ENCODE data around the gene FAM174B. TPM values are rescaled to one million over a fixed set of nuclear protein-coding genes. Genes with fewer than 3 reads are reported as not detected.

FAM174B gene
- total RNA-seq, 1 donor from 2014 or later, result 16.2 TPM

DNA sequence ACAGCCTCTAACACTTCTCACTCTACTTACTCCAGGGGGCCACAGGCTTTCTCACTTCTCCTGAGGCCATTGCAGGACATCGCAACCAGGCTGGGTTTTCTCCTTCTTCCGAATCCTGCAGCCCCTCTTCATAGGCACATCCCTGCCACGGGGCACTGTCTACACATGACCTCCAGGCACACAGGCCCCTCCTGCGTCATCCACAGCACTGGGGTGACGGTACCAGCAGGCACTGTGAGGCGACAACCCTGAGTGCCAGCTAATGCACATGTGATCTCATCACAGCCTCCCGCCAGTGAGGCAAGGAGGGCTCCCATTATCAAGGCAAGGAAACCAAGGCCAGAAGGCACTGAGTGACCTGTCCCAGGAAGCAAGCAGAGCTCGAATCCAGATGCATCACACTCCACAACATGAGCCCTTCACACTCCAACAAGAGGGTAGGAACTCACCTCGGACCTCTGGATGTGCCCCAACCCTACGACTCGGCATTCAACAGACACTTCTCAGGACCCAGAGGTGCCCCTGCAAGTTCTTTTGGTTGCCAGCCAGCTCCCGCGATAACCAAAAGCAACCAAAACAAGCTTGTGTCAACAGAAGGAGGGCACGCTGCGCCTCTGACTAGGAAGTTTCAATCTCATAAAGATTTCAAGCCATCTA lies 16.7 kb downstream of the FAM174B start:
- DNase-seq, result no peak

DNA sequence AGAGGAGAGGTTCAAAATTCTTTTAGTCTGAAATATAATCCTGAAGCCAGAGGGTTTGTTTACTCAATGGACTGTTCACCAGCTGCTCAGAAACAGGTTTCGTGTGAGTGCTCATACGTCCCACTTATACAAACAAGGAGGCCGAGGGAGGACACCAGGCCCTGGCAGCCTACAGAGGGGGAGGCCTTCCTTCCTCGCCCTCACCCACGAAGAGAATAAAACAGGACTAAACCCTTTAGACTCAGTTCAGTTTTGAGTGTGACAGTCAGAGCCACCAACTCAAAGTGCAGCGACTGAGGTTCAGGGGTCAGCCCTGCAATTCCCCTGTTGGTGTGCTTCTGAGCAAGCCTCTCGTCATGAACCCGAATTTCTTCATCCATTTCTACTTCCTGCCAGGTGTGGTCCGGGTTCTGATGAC lies 17.3 kb downstream of the FAM174B start:
- no peak for DNase-seq

DNA sequence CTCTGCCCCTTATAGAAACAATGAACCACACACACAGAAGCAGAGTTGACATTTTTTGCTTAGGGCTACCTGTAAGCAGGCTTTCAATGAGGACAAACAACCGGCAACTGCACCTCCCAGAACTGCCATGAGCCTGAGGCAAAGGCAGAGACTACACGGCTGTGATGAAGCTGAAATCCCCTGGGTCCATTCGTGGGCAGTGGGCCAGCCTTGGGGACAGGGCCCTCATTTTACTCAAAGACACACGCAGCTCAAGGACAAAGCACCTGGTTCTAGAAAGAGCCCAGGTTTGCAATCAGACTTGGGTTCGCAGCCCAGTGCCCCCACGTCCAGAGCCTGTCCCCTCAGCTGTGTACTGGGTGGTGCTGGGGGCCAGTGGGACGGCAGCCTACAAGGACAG lies 17.9 kb downstream of the FAM174B start:
- no peak for DNase-seq

DNA sequence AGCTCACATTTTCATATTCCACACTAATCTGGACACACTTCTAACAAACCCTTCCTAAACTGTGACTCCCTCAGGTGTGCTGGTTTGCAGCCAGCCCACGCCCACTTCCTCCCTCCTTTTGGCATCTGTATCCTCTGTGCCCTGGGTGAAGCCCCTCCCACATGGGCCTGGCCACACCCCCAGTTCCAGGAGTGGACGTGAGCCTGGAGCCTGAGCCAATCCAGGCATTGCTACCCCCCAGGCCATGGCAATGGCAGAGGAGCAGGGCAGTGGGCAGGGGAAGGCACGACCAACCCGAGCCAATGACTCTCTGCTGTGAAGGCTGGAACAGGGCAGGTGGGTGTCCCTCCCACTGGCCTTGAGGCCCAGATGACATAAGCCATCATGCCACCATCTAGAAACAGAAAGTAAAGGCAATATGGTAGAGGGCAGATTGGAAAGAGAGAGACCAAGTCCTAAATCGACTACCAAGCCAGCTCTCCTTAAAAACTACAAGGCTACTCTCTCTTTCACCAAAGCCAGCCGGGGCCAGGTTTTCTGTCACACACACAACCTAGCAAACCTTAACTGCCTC lies 18.6 kb downstream of the FAM174B start:
- no peak for DNase-seq

DNA sequence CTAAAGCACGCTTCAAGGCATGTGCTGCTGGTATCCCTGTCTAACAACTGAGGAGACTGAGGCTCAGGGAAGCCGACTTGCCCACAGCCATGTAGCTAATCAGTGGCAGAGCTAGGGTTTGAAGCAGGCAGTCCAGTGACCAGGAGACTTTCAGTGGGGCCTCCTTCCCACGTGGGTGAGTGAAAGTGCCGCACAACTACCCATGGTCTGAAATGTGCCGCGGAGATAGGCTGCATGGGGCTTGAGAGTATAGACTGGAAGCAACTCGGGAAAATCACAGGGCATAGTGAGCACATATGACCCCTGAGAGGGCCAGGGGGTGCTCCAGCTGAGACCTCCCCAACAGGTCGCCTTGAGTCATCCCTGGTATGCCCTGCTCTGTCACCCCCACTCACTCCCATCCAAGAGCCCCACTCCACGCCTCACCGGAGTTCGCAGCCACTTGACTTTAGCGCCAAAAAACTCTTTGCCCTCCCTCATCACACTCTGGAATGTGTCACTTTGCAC lies 19.1 kb downstream of the FAM174B start:
- DNase-seq, result no peak

DNA sequence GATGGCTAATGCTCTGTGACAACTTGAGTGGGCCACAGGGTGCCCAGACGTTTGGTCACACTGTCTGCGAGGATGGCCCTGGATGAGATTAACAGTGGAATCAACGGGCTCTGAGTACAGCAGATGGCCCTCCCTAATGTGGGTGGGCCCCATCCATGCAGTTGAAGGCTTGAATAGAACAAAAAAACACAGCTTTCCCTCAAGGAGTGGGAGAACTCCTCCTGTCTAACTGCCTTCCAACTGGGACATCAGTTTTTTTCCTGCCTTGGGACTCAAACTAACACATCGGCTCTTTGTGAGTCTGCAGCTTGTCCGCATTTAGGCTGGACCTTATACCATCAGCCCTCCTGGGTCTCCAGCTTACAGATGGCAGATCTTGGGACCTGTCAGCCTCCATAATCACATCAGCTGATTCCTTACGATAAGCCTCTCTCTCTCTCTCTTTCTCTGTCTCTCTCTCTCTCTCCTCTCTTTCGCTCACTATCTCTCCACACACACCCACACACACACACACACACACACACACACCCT lies 20.8 kb downstream of the FAM174B start:
- no peak for DNase-seq

DNA sequence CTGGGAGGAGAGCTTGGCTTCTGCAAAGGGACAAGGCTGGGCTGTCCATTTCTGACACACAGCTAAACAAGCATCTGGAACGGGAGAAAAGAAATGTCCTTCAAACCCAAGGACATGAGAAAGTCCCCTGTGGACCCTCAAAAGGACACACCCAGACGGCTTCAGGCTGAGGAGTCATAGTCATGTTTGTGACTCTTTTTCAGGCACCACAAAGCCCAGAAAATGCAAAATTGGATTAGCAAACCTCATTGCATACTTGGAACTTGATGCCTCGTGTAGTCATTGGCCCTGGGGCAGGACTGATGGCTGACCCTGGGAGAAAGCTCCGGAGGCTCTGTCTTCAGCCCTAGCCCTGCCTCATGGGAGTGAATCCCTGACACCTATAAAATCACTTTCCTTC lies 21.5 kb downstream of the FAM174B start:
- no peak for DNase-seq

DNA sequence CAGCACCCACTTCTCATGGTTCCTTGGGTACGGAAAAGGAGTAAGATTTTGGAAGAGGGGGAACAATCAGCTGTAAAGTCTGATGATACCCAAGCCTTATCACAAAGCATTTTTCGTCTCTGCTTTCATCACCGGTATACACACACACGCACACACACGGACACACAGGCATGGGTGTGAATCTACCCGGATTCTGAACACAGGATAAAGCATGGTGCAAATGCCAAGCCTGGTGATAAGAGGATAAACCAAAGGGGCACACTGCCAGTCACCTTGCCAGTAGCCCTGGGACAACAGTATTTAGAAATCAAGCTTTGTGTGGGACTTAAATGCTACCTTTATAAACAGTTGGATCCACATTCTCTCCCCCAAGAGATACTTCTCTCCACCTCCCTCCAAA lies 22.2 kb downstream of the FAM174B start:
- DNase-seq, result no peak

DNA sequence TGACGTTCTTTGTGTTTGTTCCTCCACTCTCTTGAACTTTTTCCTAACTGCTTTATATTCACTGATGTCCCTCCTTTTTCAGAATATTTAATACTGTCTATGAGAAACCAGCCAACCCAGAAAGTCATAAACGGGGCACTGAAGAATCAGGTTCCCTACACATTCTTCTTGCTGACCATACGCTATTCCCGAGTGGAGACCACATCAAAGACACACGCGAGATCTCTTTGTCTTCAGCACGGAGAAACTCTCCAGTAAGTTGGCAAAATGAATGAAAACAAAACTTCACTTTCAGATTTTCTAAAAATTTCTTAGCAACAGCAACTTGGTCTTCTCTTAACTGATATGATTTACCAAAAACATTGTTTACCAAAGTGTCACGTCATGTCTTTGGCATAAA lies 22.6 kb downstream of the FAM174B start:
- DNase-seq, result no peak

DNA sequence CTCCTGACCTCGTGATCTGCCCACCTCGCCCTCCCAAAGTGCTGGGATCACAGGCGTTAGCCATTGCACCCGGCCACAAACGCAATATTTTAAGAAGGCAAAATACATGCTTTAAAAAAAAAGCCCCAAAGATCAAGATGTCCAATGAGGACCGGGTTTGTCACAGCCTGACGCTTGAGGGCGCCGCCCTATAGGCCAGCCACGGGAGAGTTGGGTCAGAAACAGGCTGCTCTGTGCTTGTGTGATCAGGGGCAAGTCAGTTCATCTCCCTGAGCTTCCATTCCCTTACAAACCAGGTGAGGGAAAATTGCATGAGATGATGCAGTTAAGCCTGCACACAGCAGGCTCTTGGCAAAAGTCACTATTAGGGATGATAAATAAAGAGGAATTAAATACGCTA lies 23.9 kb downstream of the FAM174B start:
- no peak for DNase-seq

DNA sequence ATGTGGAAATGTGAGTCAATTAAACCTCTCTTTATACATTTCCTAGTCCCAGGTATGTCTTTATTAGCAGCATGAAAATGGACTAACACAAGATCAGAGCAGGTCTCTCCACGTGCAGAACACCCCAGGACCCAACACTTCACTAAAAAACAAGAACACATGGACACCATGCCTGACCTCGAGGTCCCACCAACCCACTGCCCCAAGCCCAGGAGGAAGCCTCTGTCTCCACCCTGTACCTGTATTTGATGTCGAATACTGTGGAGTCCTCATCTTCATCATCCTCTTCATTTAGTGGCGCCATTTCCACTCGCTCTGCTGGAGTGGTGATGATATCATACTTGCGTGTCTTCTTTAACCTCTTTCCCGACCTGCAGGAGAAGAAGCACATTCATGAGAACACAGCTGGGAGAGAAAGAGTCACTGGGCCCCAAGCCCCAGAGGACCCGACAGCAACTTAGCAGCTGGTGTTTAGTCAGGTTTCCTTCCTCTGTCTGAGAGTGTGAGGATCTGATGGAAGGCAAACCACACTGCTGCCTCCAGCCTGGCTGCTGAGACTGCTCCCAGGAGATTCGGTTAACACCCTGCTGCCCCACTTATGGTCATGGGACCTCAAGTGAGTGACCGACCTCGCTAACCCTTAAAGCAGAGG lies 25.5 kb downstream of the FAM174B start:
- DNase-seq, result no peak

DNA sequence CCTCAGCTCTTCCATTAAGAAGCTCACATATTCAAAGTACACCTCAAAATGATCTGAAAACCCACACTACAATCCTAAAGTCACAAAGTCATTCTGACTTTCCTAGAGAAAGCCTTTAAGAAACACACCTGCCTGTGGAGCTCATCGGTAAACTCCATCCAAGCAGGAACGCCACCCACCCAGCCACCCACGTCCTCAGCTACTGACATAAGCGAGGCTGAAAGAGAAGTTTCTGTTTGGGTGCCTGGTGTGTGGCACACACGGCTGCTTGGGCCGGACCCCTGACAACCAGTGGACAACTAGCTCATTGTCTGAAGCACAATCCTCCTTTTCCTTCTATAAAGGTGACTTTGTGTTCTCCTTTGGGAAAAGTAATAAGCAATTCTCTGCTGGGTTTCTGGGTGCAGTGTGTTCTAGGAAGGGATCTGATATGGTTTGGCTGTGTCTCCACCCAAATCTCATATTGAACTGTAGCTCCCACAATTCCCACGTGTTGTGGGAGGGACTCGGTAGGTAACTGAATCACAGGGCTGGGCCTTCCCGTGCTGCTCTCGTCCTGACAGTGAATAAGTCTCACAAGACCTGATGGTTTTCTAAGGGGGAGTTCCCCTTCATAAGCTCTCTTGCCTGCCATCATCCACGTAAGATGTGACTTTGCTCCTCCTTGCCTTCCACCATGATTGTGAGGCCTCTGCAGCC lies 26.1 kb downstream of the FAM174B start:
- DNase-seq, result no peak

DNA sequence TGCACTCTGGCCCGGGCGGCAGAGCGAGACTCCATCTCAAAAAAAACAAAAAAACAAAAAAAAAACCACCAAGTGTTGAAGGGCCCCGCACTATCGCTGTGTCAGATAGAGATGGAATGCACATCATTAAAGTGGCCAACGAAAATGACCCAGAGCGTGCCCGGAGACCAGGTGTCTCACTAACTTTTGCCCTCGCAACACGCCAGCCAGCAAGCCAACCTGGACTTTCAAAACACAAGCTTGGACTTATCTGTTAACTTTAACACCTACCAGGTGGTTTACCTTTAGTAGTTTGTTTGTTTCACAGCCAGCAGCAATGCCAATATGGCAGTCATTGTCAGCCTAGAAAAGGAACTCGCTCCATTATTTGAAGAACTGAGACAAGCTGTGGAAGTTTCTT lies 28.6 kb downstream of the FAM174B start:
- no peak for DNase-seq

DNA sequence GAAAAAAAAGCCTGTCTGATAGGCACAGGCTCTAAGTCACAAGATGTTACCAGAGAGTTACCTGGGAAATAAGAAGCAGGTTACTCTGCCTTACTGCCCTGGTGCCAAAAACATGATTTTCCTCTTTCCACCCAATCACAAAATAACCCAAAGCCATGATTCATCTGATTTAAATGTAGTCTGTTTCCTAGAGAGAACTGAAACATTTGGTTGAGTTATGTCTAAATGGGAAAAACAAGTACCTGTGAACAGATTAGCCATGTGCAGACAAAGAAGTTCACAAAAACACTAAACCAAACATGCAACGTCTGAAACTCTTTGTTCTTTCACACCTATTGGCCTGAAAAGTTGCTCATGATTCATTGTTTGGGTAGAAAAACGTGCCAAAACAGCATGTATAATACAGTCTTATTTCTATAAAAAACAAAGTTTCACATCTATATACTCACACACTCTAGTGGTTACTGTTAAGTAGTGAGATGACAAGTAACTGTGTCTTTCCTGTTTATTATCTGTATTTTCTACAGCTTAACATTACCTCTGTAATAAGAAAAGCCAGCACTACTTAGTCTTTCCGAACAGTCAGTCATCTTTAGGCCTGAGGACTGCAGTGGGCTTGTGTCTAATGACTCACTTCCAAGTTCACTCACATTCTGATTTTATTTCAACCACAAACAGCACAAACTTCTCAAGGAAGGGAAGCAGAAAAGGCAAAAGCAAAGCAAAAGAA lies 30.2 kb downstream of the FAM174B start:
- peak; percentile 68 for DNase-seq

DNA sequence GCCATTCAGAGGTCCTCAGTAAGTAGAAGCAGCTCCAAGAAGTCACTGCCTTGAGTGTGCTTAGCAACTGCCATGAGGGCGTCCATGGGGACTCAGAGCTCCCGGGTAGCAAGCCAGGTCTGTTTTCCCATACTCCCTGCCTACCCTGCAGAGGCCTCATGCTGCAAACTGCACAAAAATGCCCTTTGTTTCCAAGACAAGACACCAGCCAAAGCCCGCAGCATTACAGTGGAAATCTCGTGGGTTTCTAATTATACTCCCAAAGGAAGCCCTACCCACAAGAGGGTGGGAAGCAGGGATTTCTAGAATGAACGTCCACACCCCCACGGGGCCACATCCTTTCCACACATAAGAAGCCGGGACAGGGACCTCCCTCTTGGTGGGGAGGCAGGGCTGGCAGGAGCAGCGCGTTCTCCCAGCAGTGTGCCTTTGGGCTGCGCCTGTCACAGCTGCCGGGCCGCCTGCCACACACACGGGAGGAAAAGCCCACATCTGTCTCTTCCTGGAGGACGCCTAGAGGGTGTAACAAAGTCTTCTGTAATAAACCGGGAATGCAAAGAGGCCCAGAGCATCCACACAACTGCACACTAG lies 31.1 kb downstream of the FAM174B start:
- DNase-seq, result peak; percentile 99

DNA sequence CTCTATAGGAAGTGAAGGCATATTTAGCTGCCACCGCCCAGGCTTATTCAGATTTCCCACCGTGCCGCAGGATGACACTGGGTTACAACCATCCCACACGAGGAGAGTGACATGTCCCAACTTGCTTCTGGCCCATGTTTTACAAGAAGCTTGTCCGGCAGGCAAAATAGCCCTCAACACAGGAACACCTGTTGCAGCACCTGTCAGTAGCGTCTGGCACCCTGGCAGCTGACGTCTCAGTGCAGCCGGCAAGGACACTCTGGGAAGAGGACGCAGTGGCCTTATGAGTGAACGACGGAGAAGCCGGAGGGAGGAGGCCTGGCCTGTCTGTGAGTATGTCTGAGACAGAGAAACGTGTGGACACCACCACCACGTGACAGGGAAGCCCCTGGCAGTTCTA lies 32.1 kb downstream of the FAM174B start:
- no peak for DNase-seq

DNA sequence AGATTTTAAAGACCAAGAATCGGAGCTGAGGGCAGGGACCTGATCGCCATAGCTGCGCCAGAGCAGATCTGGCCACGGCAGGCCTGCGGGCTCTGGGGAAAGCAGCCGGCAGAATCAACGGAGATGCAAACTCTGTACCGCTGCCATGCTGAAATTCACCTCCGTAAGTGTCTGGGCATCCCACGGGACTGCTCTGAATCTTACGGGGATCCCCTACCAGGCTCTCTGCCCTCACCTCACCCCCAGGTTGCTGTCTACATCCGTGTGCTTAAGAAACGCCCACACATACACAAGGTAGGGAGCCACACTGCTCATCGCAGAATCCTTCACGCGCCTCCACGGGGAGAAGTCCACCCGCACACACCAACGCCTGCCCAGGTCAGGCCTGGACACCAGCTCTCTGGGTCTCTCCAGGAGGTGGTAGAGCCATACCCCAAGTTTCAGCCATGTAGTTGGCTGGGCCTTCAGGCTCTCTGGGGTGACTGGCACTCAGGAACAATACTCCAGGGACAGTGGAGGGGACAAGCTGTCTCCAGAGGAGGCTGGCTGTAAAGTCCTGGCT lies 33.5 kb downstream of the FAM174B start:
- no peak for DNase-seq

DNA sequence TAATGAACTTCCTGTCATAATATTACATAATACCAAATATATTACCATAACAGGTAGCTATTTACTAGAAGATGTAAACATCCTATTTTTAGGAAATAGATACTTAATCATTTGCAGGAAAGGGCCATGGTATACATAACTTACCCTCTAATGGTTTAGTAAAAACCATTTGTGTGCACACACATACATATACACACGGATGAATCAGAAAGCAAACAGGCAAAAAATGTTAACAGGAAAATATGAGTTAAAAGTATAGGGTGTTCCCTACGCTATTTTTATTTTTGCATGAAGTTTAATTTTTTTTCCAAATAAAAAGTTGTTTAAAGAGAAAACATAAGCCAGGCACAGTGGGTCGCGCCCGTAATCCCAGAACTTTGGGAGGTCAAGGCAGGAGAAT lies 34.6 kb downstream of the FAM174B start:
- DNase-seq, result no peak

DNA sequence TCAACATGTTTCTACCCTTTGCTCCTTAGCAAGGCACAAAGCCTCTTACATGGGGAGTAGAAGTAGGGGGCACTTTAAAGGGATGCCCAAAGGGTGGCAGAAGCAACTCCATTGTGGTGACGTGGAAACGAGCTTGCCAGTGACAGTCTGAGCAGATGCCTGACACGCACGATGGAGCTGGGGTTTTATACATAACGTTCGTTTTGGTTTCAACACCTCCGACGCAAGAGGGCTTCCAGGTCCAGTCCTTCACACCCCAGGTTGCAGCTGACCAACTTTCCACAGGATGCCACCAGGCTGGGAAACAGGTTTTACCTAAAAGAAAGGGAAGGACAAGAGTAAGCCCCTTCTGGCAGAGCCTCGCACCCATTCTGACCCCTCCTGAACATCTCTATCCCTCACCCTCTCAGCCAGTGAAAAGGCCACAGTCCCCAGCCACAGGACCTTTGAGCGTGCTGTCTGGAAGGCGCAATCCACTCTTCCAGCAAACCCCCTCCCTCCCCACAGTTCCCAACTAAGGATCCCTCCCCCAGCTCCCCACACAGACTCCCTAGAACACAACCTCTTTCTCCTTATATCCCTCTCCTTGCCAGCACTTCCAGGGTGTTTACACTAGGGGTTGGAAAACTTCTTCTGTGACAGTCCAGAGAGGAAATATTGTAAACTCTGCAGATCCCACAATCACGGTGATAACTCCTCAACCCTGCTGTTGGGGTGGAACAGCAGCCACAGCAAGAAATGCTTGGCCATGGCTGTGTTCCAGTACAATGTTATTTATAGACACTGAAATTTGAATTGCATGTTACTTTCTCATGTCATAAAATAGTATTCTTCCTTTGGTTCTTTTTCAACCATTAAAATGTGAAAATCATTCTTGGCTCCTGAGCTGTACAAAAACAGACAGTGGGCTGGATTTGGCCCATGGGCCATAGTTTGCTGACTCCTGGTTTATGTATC lies 36.2 kb downstream of the FAM174B start:
- DNase-seq, result peak; percentile 95
